Cerebellar nuclear complex (tissue), 1 donor: ENCODE measurements around the gene ARFGAP2.

Experiments used
- DNase-seq, 2 experiments: peaks; one replicate each; lab custom pipeline; 2025; lab: John Stamatoyannopoulos, UW

The ARFGAP2 gene

GRCh38 chr11:47171061-47171838 is 5.4 kb downstream of the ARFGAP2 start:
- no peak for DNase-seq

- DNase-seq = no peak
Measured at GRCh38 chr11:47166368-47166767, 10.3 kb downstream of the ARFGAP2 start.

- DNase-seq = no peak
Measured at GRCh38 chr11:47165253-47165840, 11.3 kb downstream of the ARFGAP2 start.

- no peak for DNase-seq
Measured at GRCh38 chr11:47164321-47164720, 12.4 kb downstream of the ARFGAP2 start.

- no peak for DNase-seq
Measured at GRCh38 chr11:47163898-47164297, 12.8 kb downstream of the ARFGAP2 start.

- no peak for DNase-seq
Measured at GRCh38 chr11:47163193-47163592, 13.5 kb downstream of the ARFGAP2 start.

GRCh38 chr11:47162426-47162825 is 14.3 kb downstream of the ARFGAP2 start:
- DNase-seq = no peak

GRCh38 chr11:47161890-47162289 is 14.8 kb downstream of the ARFGAP2 start:
- no peak for DNase-seq

GRCh38 chr11:47161134-47161854 is 15.4 kb downstream of the ARFGAP2 start:
- DNase-seq = no peak

GRCh38 chr11:47160753-47161133 is 15.9 kb downstream of the ARFGAP2 start:
- DNase-seq = no peak

- no peak for DNase-seq
Measured at GRCh38 chr11:47158242-47158641, 18.4 kb downstream of the ARFGAP2 start.

GRCh38 chr11:47157805-47158204 is 18.9 kb downstream of the ARFGAP2 start:
- DNase-seq = no peak

- no peak for DNase-seq
Measured at GRCh38 chr11:47156951-47157350, 19.7 kb downstream of the ARFGAP2 start.

- no peak for DNase-seq
Measured at GRCh38 chr11:47156333-47156732, 20.3 kb downstream of the ARFGAP2 start.

GRCh38 chr11:47155879-47156278 is 20.8 kb downstream of the ARFGAP2 start:
- peak in 1 of 2 experiments; percentile 40 for DNase-seq

GRCh38 chr11:47154616-47155570 is 21.8 kb downstream of the ARFGAP2 start:
- peak; percentile 21 to 59 for DNase-seq

GRCh38 chr11:47152953-47153950 is 23.4 kb downstream of the ARFGAP2 start:
- DNase-seq = peak; percentile 41 to 77

- DNase-seq = no peak
Measured at GRCh38 chr11:47152126-47152952, 24.3 kb downstream of the ARFGAP2 start.

- no peak for DNase-seq
Measured at GRCh38 chr11:47149782-47150181, 26.9 kb downstream of the ARFGAP2 start.
